Body of pancreas (tissue), 4 donors: ENCODE results near the gene HID1. TPM values are rescaled to one million over a fixed set of nuclear protein-coding genes. Genes with fewer than 3 reads are reported as not detected.

ENCODE experiments used
- ATAC-seq: fragments of 150-250 bp; one replicate; pipeline ENCODE4 v1.9.1; 2016
- DNase-seq, 4 donors: peaks; one replicate each; pipeline ENCODE4 v3.0.0-alpha.2; 2019
- H3K27ac ChIP-seq, 4 donors: fragments of 200-600 bp; sonication (generic); 1 replicate in 3 of 4; 2 replicates in 1 of 4; pipeline versions ENCODE4 v1.5.1 to v1.6.1; 2016 to 2019; ENCODE audit warnings: mild to moderate bottlenecking in 1 of 4, mixed read lengths in 1 of 4, moderate library complexity in 1 of 4
- H3K27me3 ChIP-seq, 2 donors: fragments of 200-600 bp; sonication (generic); one replicate each; pipeline ENCODE4 v1.6.0; 2016; ENCODE audit warnings: mild to moderate bottlenecking in 1 of 2
- H3K36me3 ChIP-seq, 2 donors: fragments of 200-600 bp; sonication (generic); replicated peaks in 1 of 2; 2 replicates each; pipeline ENCODE4 v1.5.1; 2016; ENCODE audit warnings: low read depth in 2 of 2; ENCODE audit not compliant: insufficient read depth in 1 of 2
- H3K4me1 ChIP-seq: fragments of 200-600 bp; sonication (generic); one replicate; pipeline ENCODE4 v1.6.0; 2016
- H3K4me3 ChIP-seq, 2 donors: fragments of 200-600 bp; sonication (generic); 1 replicate in 1 of 2; 2 replicates in 1 of 2; pipeline ENCODE4 v1.5.1; 2016 to 2019
- H3K9me3 ChIP-seq, 3 donors: fragments of 200-600 bp; sonication (generic); 1 replicate in 2 of 3; 2 replicates in 1 of 3; pipeline ENCODE4 v1.5.1; 2016
- CTCF ChIP-seq, 7 experiments: fragments of 450-650 bp in 4 of 7; fragments of 200-600 bp in 3 of 7; sonication (generic) in 3 of 7; IDR thresholded peaks; one replicate each; pipeline ENCODE4 v1.5.1; 2016 to 2019; ENCODE audit warnings: antibody characterized with exemption in 7 of 7
- POLR2A ChIP-seq, 3 donors: fragments of 450-650 bp; IDR thresholded peaks; one replicate each; pipeline ENCODE4 v1.6.1; 2016; ENCODE audit warnings: antibody characterized with exemption in 3 of 3, mild to moderate bottlenecking in 2 of 3
- WGBS, 2 donors: methylation state at CpG; one replicate each; pipeline ENCODE4 v1.1.5; 2017; 5-methylcytosine and 5-hydroxymethylcytosine counted together
- intact Hi-C: fragments of 100-400 bp; cut with DNase I; formaldehyde crosslinking; loops from one replicate; pipeline ENCODE4 v1.15.1; 2023
- total RNA-seq, 2 donors: library from RNA; depleted of rRNA; stranded (reverse); fragments of >200 nt; gene quantifications; one replicate each; pipeline ENCODE4 v1.1.0, GENCODE V29; 2016

HID1 gene
- total RNA-seq, 2 donors from 2014 or later, result 157 to 164 TPM

- Histone ChIP-seq H3K4me1 (no peaks in the 10 kb centered on the region), H3K4me3 (no peak overlapping the region), H3K27ac (no peak overlapping the region), H3K9me3 (no peaks in the 10 kb centered on the region), H3K36me3 (no peaks in the 10 kb centered on the region), H3K27me3 (no peaks in the 10 kb centered on the region)
- 77 to 79% methylated on average over 6 to 7 of the region's 7 CpGs for WGBS, 2 donors
- DNase-seq (no peak), ATAC-seq (no peak)
- intact Hi-C loops, result no loop called here
- TF ChIP-seq POLR2A (IDR thresholded peaks at IDR 0.05) (no peak), CTCF (IDR thresholded peaks at IDR 0.05) (no peak)
Observed at GRCh38 chr17:74904687-74905409, 67.7 kb downstream of the HID1 start.

DNA sequence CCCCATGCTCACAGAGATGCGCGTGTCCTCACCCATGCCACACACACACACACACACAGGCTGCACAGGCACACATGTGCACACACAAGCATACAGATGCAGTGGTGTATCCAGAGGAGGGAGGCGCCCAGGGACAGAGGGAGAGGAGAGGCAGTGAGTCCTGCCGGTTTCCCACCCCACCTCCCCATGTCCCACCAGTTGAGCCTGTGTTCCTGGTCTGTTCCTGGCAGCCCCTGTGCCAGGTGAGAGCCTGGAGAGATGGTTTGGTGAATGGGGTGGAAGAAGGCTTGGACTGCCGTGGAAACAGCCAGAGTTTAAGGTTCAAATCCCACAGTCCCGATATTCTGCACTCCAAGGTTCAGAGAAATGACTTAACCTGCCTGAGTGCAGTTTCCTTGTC, 68.9 kb downstream of the HID1 start:
- no peaks in the 10 kb centered on the region for H3K36me3 ChIP-seq
- DNase-seq (no peak), ATAC-seq (no peak)
- intact Hi-C loops, result no loop called here
- 55 to 67% methylated on average over 4 to 6 of the region's 6 CpGs for WGBS, 2 donors
- no peak for TF ChIP-seq POLR2A (IDR thresholded peaks at IDR 0.05)
- TF ChIP-seq CTCF (IDR thresholded peaks at IDR 0.05), result no peak
- H3K27me3 ChIP-seq, result no peaks in the 10 kb centered on the region
- H3K4me1 ChIP-seq, result no peaks in the 10 kb centered on the region
- H3K9me3 ChIP-seq, result no peaks in the 10 kb centered on the region
- H3K27ac ChIP-seq, result no peak overlapping the region
- no peak overlapping the region for H3K4me3 ChIP-seq

DNA sequence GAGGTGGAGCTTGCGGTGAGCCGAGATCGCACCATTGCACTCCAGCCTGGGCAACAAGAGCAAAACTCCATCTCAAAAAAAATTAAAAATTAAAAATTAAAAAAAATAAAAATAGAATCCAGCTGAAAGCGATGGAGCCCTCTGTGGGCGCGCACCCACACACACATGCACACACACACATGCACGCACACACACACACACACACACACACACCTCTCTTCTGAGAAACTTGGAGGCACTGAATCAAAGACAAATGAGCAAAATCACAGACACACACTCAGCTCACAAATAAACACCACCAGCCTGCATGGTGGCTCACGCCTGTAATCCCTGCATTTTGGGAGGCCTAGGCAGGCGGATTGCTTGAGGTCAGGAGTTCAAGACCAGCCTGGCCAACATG, 69.5 kb downstream of the HID1 start:
- no peak overlapping the region for H3K4me3 ChIP-seq
- no peaks in the 10 kb centered on the region for H3K36me3 ChIP-seq
- intact Hi-C loops, result no loop called here
- TF ChIP-seq CTCF (IDR thresholded peaks at IDR 0.05), result no peak
- no peak for TF ChIP-seq POLR2A (IDR thresholded peaks at IDR 0.05)
- no peak for ATAC-seq
- no peak overlapping the region for H3K27ac ChIP-seq
- no peak for DNase-seq
- 82 to 83% methylated on average over 9 of the region's 9 CpGs for WGBS, 2 donors
- H3K4me1 ChIP-seq, result no peaks in the 10 kb centered on the region
- H3K27me3 ChIP-seq, result no peaks in the 10 kb centered on the region
- H3K9me3 ChIP-seq, result no peaks in the 10 kb centered on the region

DNA sequence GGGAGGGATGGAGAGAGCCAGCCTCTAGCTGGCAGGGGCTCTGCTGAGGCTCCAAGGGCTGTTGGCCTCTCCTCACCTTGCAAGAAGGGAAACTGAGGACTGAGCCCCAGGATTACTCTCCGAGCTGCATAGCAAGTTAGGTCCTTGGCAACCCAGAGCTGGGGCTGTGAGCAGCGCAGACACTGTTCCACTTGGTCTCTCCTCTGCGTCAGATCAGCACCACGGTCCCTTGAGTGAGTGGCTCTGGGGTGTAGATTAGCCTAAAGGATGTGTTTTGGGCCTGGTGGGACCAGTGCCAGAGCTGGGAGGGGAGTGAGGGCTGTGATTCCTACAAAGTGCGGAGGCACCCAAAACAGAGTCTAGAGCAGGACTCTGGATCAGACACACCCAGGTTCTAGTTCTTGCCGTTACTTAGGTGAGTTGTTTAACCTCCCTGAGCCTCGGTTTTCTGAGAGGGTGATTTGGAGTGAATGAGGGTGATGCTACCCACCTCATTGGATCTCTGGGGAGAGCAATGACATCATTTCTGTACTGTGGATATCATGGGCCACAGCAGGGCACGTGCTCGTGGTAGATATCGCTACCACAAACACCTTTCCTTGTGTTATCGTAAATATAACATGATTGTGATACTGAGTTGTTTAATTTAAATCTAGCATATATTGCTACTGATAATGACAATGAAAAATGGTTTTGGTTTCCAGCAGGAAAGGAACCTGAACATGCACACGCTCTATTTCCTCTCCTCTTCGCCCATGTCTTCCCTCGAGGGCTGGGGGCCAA, 71.0 kb downstream of the HID1 start:
- H3K27ac ChIP-seq, result no peak overlapping the region
- 63 to 72% methylated on average over 13 to 14 of the region's 14 CpGs for WGBS, 2 donors
- H3K4me1 ChIP-seq, result no peaks in the 10 kb centered on the region
- ATAC-seq (no peak), DNase-seq (no peak)
- H3K9me3 ChIP-seq, result no peaks in the 10 kb centered on the region
- intact Hi-C loops, result no loop called here
- no peak overlapping the region for H3K4me3 ChIP-seq
- no peaks in the 10 kb centered on the region for H3K27me3 ChIP-seq
- TF ChIP-seq CTCF (IDR thresholded peaks at IDR 0.05) (no peak), POLR2A (IDR thresholded peaks at IDR 0.05) (no peak)
- H3K36me3 ChIP-seq, result no peaks in the 10 kb centered on the region

Other genes starting within 250 kb of the HID1 start
- under 1 TPM; 0.66 to 0.78 TPM for gene RAB37, start 235.5 kb downstream of the HID1 start, total RNA-seq
- gene NHERF1, start 224.1 kb downstream of the HID1 start, total RNA-seq, result 10 to 100 TPM; 56.6 to 64.9 TPM
- gene NAT9, start 196.4 kb downstream of the HID1 start, total RNA-seq, result 10 to 100 TPM; 21.8 to 23.3 TPM
- not detected for gene GRIN2C, start 112.9 kb downstream of the HID1 start, total RNA-seq
- gene FDXR, start 99.8 kb downstream of the HID1 start, total RNA-seq, result 10 to 100 TPM; 14.3 to 25.7 TPM
- not detected for gene FADS6, start 79.1 kb downstream of the HID1 start, total RNA-seq
- under 1 TPM in 1 of 2 donors, not detected in 1; under 0.01 TPM for gene USH1G, start 49.5 kb downstream of the HID1 start, total RNA-seq
- not detected for gene OTOP2, start 48.5 kb downstream of the HID1 start, total RNA-seq
- gene OTOP3, start 36.9 kb downstream of the HID1 start, total RNA-seq, result 1 to 10 TPM in 1 of 2 donors, under 1 TPM in 1; 0.66 to 2.3 TPM
- gene CDR2L, start 14.9 kb upstream of the HID1 start, total RNA-seq, result 10 to 100 TPM; 11.9 to 18.5 TPM
- 10 to 100 TPM in 1 of 2 donors, not detected in 1; 16.9 TPM for gene MRPL58, start 39.9 kb upstream of the HID1 start, total RNA-seq
- gene ATP5PD, start 74.2 kb upstream of the HID1 start, total RNA-seq, result 100 to 1,000 TPM; 105 to 131 TPM
- 10 to 100 TPM; 11.2 to 12.7 TPM for gene KCTD2, start 74.5 kb upstream of the HID1 start, total RNA-seq
- gene SLC16A5, start 115.2 kb upstream of the HID1 start, total RNA-seq, result 10 to 100 TPM in 1 of 2 donors, 1 to 10 TPM in 1; 2.1 to 14.8 TPM
- gene ARMC7, start 137.2 kb upstream of the HID1 start, total RNA-seq, result 1 to 10 TPM; 6.7 to 7.9 TPM
- 10 to 100 TPM; 69.9 to 71.3 TPM for gene NT5C, start 159.0 kb upstream of the HID1 start, total RNA-seq
- gene JPT1, start 181.8 kb upstream of the HID1 start, total RNA-seq, result 10 to 100 TPM; 17.4 to 42.5 TPM
- 10 to 100 TPM; 25.1 to 25.2 TPM for gene SUMO2, start 210.2 kb upstream of the HID1 start, total RNA-seq
- 10 to 100 TPM; 19.7 to 40.2 TPM for gene NUP85, start 232.9 kb upstream of the HID1 start, total RNA-seq